BLaER1 (cell line): ENCODE data around the gene LCE3A.

Experiments
- H3K27ac ChIP-seq: shearing (Covaris generic); formaldehyde crosslinking; 2 replicates; pipeline ENCODE4 v1.8.1; 2022
- H3K27me3 ChIP-seq: shearing (Covaris generic); formaldehyde crosslinking; 2 replicates; pipeline ENCODE4 v1.8.1; 2022
- H3K36me3 ChIP-seq: shearing (Covaris generic); formaldehyde crosslinking; 2 replicates; pipeline ENCODE4 v1.8.1; 2022
- H3K4me1 ChIP-seq: shearing (Covaris generic); formaldehyde crosslinking; 2 replicates; pipeline ENCODE4 v1.8.1; 2022
- H3K4me2 ChIP-seq: shearing (Covaris generic); formaldehyde crosslinking; 2 replicates; pipeline ENCODE4 v1.8.1; 2022
- H3K4me3 ChIP-seq: shearing (Covaris generic); formaldehyde crosslinking; 2 replicates; pipeline ENCODE4 v1.8.1; 2022
- H3K9ac ChIP-seq: shearing (Covaris generic); formaldehyde crosslinking; 2 replicates; pipeline ENCODE4 v1.8.1; 2022
- H3K9me3 ChIP-seq: shearing (Covaris generic); formaldehyde crosslinking; 2 replicates; pipeline ENCODE4 v1.8.1; 2022
- H4K20me1 ChIP-seq: shearing (Covaris generic); formaldehyde crosslinking; 2 replicates; pipeline ENCODE4 v1.8.1; 2022
- Cebpa-rat ChIP-seq: shearing (Covaris generic); IDR thresholded peaks from 2 replicates; pipeline ENCODE4 v1.8.1; 2022

LCE3A gene

GRCh38 chr1:152640351-152640750, 17.4 kb upstream of the LCE3A start:
- no peak for TF ChIP-seq Cebpa-rat
- H3K4me1 ChIP-seq = peaks cover 5% of the 10 kb centered on the region
- no peak overlapping the region for H3K27ac ChIP-seq
- H3K4me3 ChIP-seq = no peak overlapping the region
- H3K27me3 ChIP-seq = no peaks in the 10 kb centered on the region
- H3K36me3 ChIP-seq = no peaks in the 10 kb centered on the region
- no peak overlapping the region for H3K4me2 ChIP-seq
- H3K9me3 ChIP-seq = 0 out of 2 replicates have a peak, but pooled peaks cover 6% of the 10 kb centered on the region
- H3K9ac ChIP-seq = no peak overlapping the region
- H4K20me1 ChIP-seq = no peaks in the 10 kb centered on the region

- H3K9ac ChIP-seq = no peak overlapping the region
- TF ChIP-seq Cebpa-rat = no peak
Measured at GRCh38 chr1:152630596-152630995, 7.7 kb upstream of the LCE3A start.

GRCh38 chr1:152626744-152627143, 3.8 kb upstream of the LCE3A start:
- Histone ChIP-seq H3K27me3 (no peaks in the 10 kb centered on the region), H3K36me3 (no peaks in the 10 kb centered on the region), H3K4me3 (no peak overlapping the region), H3K9me3 (no peaks in the 10 kb centered on the region; the same call in 1 of the 2 replicates), H3K27ac (no peak overlapping the region), H3K4me2 (no peak overlapping the region), H4K20me1 (no peaks in the 10 kb centered on the region), H3K4me1 (peaks cover 21% of the 10 kb centered on the region), H3K9ac (no peak overlapping the region)
- no peak for TF ChIP-seq Cebpa-rat

More at GRCh38 chr1:152630596-152630995, 7.7 kb upstream of the LCE3A start:
- Histone ChIP-seq H3K27me3 (no peaks in the 10 kb centered on the region), H3K4me2 (no peak overlapping the region), H3K4me1 (no peaks in the 10 kb centered on the region), H3K27ac (no peak overlapping the region), H3K9me3 (no peaks in the 10 kb centered on the region; the same call in 1 of the 2 replicates), H3K4me3 (no peak overlapping the region), H3K36me3 (no peaks in the 10 kb centered on the region), H4K20me1 (no peaks in the 10 kb centered on the region)

GRCh38 chr1:152623203-152623844, 421 bp upstream of the LCE3A start:
- peak overlapping the region; percentile 59 for H3K4me2 ChIP-seq

GRCh38 chr1:152621993-152622392, 910 bp downstream of the LCE3A start:
- no peaks in the 10 kb centered on the region for H4K20me1 ChIP-seq

More at GRCh38 chr1:152623203-152623844, 421 bp upstream of the LCE3A start:
- no peaks in the 10 kb centered on the region for H3K27me3 ChIP-seq
- H3K36me3 ChIP-seq = no peaks in the 10 kb centered on the region
- no peak for TF ChIP-seq Cebpa-rat
- peaks cover 25% of the 10 kb centered on the region for H3K4me1 ChIP-seq
- no peak overlapping the region for H3K4me3 ChIP-seq
- H3K27ac ChIP-seq = peak overlapping the region; percentile 14; the same call in 1 of the 2 replicates
- H3K9ac ChIP-seq = no peak overlapping the region
- no peaks in the 10 kb centered on the region for H4K20me1 ChIP-seq
- H3K9me3 ChIP-seq = peaks cover 24% of the 10 kb centered on the region

GRCh38 chr1:152613511-152613910, 9.4 kb downstream of the LCE3A start, which contains the start of gene LCE3B:
Gene LCE3B (plus strand): TSS chr1:152613811. CDS start chr1:152613811, 0 bp downstream.
- TF ChIP-seq Cebpa-rat = no peak
- H3K27me3 ChIP-seq = no peaks in the 10 kb centered on the region
- H3K4me3 ChIP-seq = no peak within 1 kb of the TSS
- no peak within 1 kb of the TSS for H3K9ac ChIP-seq
- no peak within 1 kb of the TSS for H3K27ac ChIP-seq
- H4K20me1 ChIP-seq = no peaks in the 10 kb centered on the region
- H3K4me1 ChIP-seq = no peaks in the 10 kb centered on the region
- H3K9me3 ChIP-seq = peaks cover 12% of the 10 kb centered on the region
- H3K36me3 ChIP-seq = no peaks in the 10 kb centered on the region
- no peak within 1 kb of the TSS for H3K4me2 ChIP-seq

More at GRCh38 chr1:152621993-152622392, 910 bp downstream of the LCE3A start:
- TF ChIP-seq Cebpa-rat = no peak
- Histone ChIP-seq H3K27me3 (no peaks in the 10 kb centered on the region), H3K9ac (no peak overlapping the region), H3K36me3 (no peaks in the 10 kb centered on the region), H3K4me2 (peak overlapping the region; percentile 59), H3K4me3 (no peak overlapping the region; the same call in 1 of the 2 replicates), H3K27ac (peak overlapping the region; percentile 15; the same call in 1 of the 2 replicates), H3K4me1 (peaks cover 25% of the 10 kb centered on the region), H3K9me3 (peaks cover 35% of the 10 kb centered on the region)

GRCh38 chr1:152599934-152600333, 23.0 kb downstream of the LCE3A start, which contains the start of gene LCE3C:
Gene LCE3C (plus strand): TSS chr1:152600234. CDS start chr1:152600732, 498 bp downstream.
- Histone ChIP-seq H3K9me3 (no peaks in the 10 kb centered on the region; the same call in 1 of the 2 replicates), H3K9ac (no peak within 1 kb of the TSS), H3K4me1 (no peaks in the 10 kb centered on the region), H3K27ac (no peak within 1 kb of the TSS), H3K36me3 (no peaks in the 10 kb centered on the region), H3K4me3 (no peak within 1 kb of the TSS), H4K20me1 (no peaks in the 10 kb centered on the region), H3K27me3 (no peaks in the 10 kb centered on the region), H3K4me2 (no peak within 1 kb of the TSS)
- TF ChIP-seq Cebpa-rat = no peak

GRCh38 chr1:152596986-152597385, 25.9 kb downstream of the LCE3A start:
- H3K27me3 ChIP-seq = no peaks in the 10 kb centered on the region
- no peak overlapping the region for H3K27ac ChIP-seq
- H3K9ac ChIP-seq = no peak overlapping the region
- H3K4me1 ChIP-seq = no peaks in the 10 kb centered on the region
- no peaks in the 10 kb centered on the region for H3K36me3 ChIP-seq
- no peak for TF ChIP-seq Cebpa-rat
- no peak overlapping the region for H3K4me2 ChIP-seq
- H3K4me3 ChIP-seq = no peak overlapping the region
- no peaks in the 10 kb centered on the region for H4K20me1 ChIP-seq
- no peaks in the 10 kb centered on the region; the same call in 1 of the 2 replicates for H3K9me3 ChIP-seq

GRCh38 chr1:152585586-152585985, 37.3 kb downstream of the LCE3A start:
- Histone ChIP-seq H3K9me3 (no peaks in the 10 kb centered on the region), H3K4me3 (no peak overlapping the region), H3K36me3 (no peaks in the 10 kb centered on the region), H4K20me1 (no peaks in the 10 kb centered on the region), H3K9ac (no peak overlapping the region), H3K4me1 (no peaks in the 10 kb centered on the region), H3K27ac (no peak overlapping the region), H3K27me3 (no peaks in the 10 kb centered on the region), H3K4me2 (no peak overlapping the region)
- TF ChIP-seq Cebpa-rat = no peak

GRCh38 chr1:152582647-152583046, 40.3 kb downstream of the LCE3A start:
- H3K4me2 ChIP-seq = no peak overlapping the region
- no peak overlapping the region for H3K27ac ChIP-seq
- H3K9ac ChIP-seq = no peak overlapping the region
- H3K9me3 ChIP-seq = no peaks in the 10 kb centered on the region
- no peaks in the 10 kb centered on the region for H3K4me1 ChIP-seq
- no peak overlapping the region for H3K4me3 ChIP-seq
- H3K27me3 ChIP-seq = no peaks in the 10 kb centered on the region
- H3K36me3 ChIP-seq = no peaks in the 10 kb centered on the region
- TF ChIP-seq Cebpa-rat = no peak
- H4K20me1 ChIP-seq = no peaks in the 10 kb centered on the region
